ENCODE measurements around the gene PIK3AP1.

PIK3AP1 gene

DNA sequence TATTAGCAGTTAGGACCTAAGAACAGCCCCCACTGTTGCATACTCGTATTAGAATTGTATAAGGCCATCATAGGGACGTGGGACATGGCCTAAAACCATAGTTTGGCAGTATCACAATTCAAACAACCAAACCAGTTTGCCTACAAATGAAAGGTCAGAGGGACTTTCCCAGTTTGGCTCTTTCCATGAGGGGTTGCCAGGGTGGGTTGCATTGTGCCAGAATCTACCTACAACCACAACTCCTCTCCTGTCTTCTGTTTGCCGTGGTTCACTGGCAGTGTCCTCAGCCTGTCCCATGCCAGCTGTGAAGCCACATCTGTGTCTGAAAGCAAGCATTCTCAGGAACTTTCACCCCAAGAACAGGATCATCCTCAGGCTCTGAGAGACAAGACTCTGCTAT, 44.5 kb downstream of the PIK3AP1 start:
- FAIRE-seq: no peak
- DNase-seq (ENCODE audit: insufficient read length, low spot score): no peak

DNA sequence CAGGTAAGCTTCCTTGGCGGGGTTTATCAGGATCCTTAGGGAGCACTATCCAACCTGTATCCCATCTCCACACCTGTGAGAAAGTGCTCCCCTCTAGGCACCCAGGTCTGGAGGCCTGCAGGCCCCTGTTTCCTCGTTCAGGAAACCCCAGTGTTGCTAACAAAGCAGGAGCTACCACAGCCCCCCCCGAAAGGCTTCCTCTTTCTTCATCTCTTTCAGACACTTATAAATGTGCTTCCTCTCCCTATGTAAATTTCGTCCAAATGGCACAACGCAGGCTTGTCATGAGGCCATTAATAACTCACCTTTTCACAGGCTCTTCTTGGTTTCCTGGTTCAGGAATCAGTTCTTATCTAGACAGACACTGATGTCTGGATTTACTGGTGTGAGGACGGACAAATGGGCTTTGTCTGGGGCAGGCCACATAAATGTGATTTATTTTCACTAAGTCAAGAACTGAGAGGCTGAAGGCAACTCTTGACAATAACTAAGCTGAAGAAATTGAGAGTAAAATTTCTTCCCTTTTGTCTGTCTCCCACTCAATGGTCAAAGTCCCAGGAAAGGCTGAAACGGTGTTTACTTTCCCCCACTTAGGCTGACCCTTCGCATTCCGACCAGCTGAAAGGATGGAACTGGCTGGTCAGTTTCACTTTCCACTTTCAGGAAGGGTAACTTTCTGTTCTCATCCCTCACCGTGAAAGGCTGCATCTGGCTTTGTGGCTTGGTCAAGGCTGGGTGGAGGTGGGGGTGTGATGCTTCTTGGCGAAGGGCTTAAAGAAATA, 46.8 kb downstream of the PIK3AP1 start:
- no peak for FAIRE-seq
- peak; percentile 45 for DNase-seq (ENCODE audit: insufficient read length, low spot score)

DNA sequence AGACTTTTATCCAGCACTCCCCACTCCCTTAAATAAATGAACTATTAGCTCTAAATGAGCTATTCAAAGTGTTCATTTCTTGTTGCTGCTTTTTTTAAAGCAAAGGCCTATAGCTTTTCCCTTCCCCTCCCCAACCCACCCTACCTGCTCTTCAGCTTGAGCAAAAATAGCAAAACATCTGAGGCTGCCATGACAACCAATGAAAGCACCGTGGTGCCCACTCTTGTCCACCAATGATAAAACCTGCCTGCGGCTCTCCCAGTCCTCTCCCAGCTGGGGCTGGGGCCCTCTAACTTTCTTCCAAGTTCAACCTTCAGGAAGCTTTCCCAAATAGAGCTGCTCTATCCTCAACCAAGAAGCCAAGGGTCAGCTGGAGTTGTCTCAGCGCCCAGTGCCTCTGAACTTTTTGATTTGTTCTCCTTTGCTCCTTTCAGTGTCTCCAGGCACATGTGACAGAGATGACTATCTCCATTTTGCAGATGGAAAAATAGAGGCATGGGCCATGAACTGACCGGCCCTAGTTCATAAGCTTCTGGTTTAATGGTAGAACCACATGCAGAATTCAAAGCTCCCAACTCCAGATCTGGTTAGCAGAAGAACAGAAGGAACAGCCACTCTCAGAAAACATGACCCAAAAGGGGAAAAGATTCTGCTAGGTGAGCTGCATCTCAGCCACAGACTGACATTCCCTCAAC, 47.7 kb downstream of the PIK3AP1 start:
- no peak for FAIRE-seq
- no peak for DNase-seq (ENCODE audit: insufficient read length, low spot score)

DNA sequence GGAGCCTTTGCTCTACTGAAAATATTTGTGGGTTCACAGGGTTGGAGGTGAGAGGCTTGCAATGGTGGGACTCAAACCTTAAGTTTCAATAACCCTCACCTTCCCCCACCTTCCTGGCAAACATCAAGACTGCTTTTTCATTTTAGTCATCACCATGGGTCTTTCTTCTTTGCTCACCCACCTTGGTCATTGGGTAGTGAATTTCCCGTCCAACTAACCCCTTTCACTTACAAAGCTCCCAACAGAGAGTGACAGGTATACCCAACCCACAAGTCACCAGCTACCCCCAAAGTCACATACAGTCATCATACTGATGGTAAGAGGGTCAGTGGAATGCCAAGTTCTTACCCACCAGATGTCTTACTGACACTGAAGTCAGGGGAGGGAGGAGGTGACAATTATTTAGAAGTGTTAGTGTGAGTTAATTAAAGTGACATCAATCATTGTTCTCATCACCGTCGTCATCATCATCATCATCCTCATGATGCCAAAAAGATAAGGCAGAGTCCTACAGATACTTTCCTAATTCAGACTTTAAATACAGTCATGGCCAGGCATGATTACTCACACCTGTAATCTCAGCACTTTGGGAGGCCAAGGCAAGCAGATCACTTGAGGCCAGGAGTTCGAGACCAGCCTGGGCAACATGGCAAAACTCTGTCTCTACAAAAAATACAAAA, 49.0 kb downstream of the PIK3AP1 start:
- DNase-seq (ENCODE audit: insufficient read length, low spot score): no peak
- no peak for FAIRE-seq

DNA sequence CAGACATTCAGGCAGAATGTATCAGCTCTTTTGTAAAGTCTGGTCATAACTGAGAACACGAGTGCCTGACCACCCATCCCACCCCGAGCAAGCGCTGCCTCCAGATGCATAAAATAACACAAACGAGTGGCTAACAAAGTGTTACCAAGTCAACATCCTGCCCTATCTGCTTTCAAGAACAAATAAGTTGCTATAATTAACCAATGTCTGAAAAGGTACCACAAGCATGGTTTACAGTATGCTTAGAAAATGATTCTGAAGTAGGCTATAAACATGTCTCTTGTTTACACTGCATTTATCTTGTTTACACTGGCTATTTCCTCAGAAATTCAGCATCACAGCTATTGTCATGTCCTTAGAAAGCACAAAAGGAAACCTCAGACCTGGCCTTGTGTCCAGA, 49.5 kb downstream of the PIK3AP1 start:
- DNase-seq (ENCODE audit: insufficient read length, low spot score) (no peak), FAIRE-seq (no peak)

DNA sequence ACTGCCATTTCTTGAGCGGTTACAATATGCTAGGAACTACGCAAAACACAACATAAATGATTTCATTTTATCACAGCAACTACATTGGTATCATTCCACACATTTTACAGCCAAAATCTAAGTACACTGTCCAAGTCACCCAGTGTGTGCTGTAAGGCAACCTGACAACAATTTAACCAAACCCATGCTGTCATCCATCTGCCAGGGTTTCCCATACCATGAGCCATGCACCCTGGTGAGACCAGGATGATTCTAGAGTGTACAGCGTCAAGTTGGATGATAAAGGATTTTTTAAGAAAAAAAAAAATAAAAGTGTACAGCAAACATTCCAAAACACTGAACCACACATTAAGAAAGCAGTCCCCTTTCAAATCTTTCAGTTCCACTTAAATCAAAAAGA, 52.9 kb downstream of the PIK3AP1 start:
- no peak for DNase-seq (ENCODE audit: insufficient read length, low spot score)
- FAIRE-seq: no peak

DNA sequence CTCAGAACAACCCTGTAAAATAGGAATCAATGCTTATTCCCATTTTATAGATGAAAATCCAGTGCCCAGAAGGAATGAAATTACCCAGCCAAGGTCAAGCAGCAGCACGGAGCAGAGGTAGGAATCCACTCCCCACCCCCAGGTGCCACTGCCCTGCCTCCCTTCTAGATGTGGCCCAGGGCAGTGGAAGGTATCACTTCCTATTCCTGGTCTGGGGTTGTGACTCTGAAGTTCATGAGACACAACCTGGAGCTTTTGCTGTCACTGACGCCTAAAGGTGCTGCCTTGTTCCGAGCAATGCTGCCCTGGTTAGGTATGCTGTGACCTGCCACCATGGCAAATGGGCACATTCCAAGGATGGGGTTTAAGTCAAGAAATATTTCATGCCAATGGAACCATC, 53.6 kb downstream of the PIK3AP1 start:
- no peak for DNase-seq (ENCODE audit: insufficient read length, low spot score)
- FAIRE-seq: no peak

DNA sequence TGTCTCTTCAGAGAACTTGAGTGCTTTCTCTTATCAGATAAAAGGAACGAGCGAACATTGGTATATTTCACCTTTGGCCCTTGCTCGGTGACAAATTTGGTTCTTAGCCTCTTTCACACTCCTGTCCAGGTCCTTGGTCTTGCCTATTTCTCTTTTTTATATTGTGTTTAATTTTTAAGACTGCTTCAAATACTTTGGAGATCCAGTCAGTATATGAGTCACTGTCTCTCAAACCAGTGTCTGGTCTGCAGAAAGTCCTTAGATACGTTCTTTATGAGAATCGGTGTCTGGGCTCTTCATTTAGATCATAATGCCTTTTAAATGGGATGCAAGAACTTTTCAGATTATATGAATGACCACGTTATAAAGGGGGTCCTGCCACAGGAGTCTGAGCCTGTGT, 55.0 kb downstream of the PIK3AP1 start:
- FAIRE-seq: no peak
- no peak for DNase-seq (ENCODE audit: insufficient read length, low spot score)

DNA sequence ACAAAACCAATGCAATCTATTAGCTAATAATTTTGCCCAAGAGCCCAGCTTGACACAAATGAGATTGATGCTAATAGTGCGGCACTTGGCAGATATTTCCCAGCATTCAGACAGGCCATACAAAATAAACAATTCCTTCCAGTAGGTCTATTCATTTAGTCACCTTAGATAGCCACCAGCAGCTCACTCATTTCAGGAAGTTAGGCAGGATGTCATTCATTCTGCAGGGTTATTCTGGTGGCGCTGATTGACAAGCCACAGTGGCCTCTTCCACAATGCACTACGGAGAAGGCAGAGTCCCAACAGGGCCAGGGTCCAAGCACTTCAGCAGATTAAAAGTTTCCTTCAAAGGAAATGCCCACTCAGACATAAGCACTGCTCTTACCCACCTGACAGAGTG, 55.8 kb downstream of the PIK3AP1 start:
- no peak for DNase-seq (ENCODE audit: insufficient read length, low spot score)
- FAIRE-seq: no peak

DNA sequence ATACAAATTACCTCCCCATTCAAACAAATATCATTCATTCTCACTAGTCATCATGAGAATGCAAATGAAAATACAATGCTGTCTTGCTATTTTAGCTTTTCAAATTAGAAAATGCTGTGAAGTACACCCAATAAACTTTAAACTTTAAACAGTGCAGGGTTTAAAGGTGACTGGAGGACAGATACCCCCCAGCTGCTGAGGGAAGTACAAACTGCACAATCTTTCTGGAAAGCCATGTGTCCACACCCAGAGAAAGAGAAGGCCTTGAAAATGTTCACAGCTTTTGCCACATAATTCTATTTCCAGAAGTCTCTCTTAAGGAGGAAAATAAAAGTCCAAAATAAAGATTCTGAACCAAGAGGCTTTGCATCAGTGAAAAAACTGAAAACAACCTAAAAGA, 56.5 kb downstream of the PIK3AP1 start:
- DNase-seq (ENCODE audit: insufficient read length, low spot score): no peak
- no peak for FAIRE-seq

DNA sequence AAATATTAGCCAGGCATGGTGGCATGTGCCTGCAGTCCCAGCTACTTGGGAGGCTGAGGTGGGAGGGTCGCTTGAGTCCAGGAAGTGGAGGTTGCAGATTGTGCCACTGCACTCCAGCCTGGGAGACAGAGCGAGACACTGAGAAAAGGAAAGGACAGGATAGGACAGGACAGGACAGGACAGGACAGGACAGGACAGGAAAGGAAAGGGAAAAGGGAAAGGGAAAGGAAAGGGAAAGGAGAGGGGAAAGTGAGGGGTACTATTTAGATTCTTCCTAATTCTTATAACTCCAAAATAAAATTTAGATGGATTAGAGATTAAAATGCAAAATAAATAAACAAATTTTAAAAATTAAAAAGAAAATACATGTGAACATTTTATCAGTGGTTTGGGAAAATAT, 58.7 kb downstream of the PIK3AP1 start:
- no peak for FAIRE-seq
- DNase-seq (ENCODE audit: insufficient read length, low spot score): no peak

DNA sequence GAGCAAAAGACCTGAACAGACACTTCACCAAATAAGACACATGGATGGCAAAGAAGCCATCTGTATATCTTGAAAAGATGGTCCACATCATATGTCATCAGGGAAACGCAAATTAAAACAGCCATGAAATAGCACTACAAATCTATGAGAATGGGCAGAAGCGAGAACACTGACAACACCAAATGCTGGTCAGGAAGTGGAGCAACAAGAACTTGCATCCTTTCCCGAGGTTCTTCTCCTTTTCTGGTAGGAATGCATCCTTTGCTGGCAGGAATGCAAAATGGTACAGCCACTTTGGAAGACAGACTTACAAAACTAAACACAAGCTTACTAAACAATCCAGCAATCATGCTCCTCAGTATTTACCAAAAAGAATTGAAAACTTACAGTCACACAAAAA, 60.0 kb downstream of the PIK3AP1 start:
- DNase-seq (ENCODE audit: insufficient read length, low spot score) (no peak), FAIRE-seq (no peak)

DNA sequence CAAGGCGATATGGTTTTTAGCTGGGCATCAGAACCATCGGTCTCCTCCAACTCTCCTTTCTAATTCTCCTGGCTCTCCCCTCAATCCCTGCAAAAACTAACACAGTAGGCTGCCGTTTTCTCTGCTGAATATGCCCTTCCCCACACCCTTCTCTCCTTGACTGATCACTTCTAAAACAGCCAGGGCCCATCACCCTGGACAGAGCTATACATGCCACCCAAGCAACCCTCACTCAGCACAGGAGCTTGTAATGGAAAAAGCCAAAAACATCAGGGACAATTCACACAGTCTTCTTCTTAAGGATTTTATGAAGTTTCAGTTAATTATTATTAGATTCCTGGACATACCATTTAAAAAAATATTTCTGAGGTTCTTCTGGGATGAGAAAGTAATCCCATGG, 61.5 kb downstream of the PIK3AP1 start:
- DNase-seq (ENCODE audit: insufficient read length, low spot score) (no peak), FAIRE-seq (no peak)

DNA sequence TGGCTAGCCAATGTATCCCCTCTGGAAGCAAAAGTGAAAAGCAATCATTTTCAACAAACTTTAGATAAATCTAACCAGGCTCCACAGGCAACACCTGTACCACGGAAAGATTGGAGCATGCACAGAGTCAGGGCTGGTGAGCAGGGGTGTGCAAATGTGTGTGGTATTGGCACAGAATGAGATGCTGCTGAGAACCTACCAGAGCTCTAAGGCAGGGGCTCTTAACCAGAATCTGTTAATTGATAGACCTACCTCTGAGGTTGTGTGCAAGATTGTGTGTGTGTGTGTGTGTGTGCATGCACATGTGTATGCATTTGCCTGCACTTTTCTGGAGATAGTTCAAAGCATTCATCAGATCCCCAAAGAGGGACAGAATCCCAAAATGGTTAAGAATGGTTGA, 62.9 kb downstream of the PIK3AP1 start:
- FAIRE-seq: no peak

DNA sequence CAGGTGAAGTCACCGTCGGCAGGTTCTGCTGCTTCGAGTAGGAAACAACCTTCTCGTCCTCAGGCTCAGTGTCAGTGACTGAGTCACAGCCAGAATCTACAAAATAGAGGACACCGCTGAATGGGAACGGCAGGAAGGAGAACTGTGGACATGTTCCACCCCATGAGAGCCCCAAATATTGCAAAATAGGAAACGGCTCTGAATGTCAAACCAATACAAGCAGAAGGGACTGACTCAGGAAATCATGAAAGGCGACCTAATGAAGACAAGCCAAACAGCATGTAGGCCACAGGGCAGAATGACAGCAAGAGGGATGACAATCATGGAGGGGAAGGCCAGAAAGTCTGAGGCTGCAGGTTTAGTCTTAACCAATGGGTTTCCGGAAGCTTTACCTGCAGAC, 63.5 kb downstream of the PIK3AP1 start:
- no peak for DNase-seq (ENCODE audit: insufficient read length, low spot score)

More for the DNA sequence above, 62.9 kb downstream of the PIK3AP1 start:
- no peak for DNase-seq (ENCODE audit: insufficient read length, low spot score)

DNA sequence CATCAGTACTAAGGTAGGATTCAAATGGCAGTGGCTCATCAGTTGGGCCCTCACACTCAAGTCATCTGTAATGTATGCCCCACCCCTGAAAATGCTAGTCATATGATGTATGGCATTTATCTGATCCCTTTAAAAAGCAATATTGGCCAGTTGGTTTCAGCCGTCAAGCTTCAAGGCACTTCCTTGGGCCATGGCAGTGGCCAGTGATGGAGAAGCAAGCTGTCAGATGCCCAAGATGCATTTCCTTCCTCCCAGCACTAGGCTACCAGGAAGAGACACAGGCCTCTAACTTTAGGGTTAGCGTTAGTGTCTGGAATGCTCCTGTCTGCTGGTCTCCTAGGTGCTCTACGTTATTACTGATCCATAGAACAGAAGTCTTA, 64.1 kb downstream of the PIK3AP1 start:
- FAIRE-seq: no peak
- no peak for DNase-seq (ENCODE audit: insufficient read length, low spot score)

More for the DNA sequence above, 63.5 kb downstream of the PIK3AP1 start:
- FAIRE-seq: no peak

DNA sequence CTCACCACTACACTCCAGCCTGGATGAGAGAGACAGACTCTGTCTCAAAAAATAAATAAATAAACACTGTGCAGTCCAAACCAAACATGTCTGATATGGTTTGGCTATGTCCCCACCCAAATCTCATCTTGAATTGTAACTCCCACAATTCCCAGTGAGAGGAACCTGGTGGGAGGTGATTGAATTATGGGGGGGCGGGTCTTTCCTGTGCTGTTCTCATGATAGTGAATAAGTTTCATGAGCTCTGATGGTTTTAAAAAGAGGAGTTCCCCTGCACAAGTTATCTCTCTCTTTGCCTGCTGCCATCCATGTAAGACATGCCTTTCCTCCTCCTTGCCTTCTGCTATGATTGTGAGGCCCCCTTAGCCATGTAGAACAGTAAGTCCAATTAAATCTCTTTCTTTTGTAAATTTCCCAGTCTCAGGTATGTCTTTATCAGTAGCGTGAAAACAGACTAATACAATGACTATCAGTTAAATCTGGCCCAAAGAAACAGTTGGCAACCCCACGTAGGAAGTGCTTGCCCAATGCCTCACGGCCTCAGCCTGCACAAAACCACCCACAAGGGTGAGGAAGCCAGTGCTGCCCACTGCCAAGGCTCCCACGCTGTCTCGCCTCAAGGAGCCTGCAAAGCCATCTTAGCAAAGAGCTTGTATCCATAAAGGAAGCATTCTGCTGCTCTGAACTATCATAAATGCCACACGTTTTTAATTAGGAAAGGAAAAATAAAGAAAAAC, 64.7 kb downstream of the PIK3AP1 start:
- DNase-seq (ENCODE audit: insufficient read length, low spot score): no peak
- no peak for FAIRE-seq

DNA sequence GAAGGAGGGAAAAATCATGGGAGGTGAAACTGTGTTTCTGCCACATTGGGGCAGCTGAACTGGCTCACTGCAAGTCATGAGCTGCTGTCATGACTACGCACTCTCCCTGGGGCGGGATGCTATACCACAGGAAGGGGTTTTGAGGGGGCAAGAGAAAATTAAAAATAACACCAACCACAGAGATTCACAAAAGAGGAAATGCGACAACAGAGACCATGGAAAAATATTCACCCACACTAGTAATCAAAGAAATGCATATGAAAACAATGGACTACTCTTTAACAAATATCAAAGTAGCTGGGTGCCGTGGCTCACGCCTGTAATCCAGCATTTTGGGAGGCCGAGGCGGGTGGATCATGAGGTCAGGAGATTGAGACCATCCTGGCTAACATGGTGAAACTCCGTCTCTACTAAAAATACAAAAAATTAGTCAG, 68.3 kb downstream of the PIK3AP1 start:
- DNase-seq (ENCODE audit: insufficient read length, low spot score) (no peak), FAIRE-seq (no peak)

DNA sequence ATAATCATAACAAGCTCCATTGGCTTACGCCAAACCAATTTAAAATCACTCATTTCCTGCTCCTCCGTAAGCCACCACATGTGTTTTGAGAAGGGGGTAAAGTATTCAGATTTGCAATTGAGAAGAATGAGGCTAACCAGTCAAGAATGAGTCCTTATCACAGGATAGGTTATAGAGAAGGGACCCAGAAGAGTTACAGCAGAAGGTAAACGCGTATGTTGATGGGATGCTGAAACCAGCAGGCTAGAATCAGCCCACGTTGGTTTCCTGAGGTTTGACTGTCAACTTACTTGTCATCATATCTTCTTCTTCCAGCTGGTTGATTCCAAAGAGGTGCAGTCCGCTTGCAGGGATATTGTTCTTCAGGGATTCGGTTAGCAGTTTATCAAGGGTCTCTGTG, 69.4 kb downstream of the PIK3AP1 start:
- FAIRE-seq (no peak), DNase-seq (ENCODE audit: insufficient read length, low spot score) (no peak)

DNA sequence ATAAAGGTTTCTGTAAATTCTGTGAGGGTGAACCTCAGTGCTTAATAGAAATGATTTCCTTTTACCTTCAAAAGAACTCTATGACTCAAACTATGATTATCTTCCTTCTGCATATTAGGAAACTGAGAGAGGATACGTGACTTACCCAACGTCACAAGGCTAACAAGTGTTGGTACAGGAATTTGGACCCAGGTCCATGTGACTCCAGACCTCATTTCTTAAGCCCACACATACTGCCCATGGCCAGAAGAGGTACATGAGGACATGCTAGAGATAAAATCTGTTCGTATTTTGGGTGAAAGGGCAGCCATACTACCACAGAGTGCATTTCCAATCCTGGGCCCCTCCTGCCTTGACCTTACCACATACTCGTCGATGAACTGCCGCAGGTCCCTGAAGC, 72.0 kb downstream of the PIK3AP1 start:
- no peak for FAIRE-seq
- no peak for DNase-seq (ENCODE audit: insufficient read length, low spot score)

DNA sequence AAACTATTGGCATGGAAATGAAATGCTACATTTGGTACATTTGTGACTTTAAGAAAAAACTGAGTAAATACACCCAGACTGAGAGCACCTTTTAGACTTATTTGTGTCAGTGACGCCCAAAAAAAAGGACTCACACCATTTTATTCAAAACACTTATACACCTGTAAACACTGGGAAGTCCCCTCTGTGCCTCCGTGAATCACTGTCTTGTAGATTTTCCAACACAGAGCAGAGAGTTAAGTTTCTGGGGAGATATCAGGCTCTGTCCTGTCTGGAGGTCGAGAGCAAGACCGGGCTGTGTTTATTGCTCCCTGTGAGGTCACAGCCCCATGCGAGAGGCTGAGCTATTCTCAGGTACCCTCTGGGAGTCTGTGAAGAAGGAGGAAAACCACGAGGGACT, 72.8 kb downstream of the PIK3AP1 start:
- DNase-seq (ENCODE audit: insufficient read length, low spot score): no peak
- no peak for FAIRE-seq
